Neural crest cell (in vitro differentiated cells): ENCODE measurements around the gene FBXO3. TPM values are rescaled to one million over a fixed set of nuclear protein-coding genes. Genes with fewer than 3 reads are reported as not detected.

Source experiments
- DNase-seq: peaks from one replicate; pipeline ENCODE4 v3.0.0; 2021; ENCODE audit warnings: low read depth, mixed read lengths, low spot score
- H3K27ac Mint-ChIP-seq: one replicate; pipeline ENCODE4 v1.8.0; 2021; ENCODE audit warnings: mild to moderate bottlenecking, mixed read lengths; ENCODE audit not compliant: unreplicated experiment
- H3K27me3 Mint-ChIP-seq: 2 replicates; pipeline ENCODE4 v1.8.0; 2021; ENCODE audit warnings: low read depth, mild to moderate bottlenecking, mixed read lengths
- H3K36me3 Mint-ChIP-seq: 2 replicates; pipeline ENCODE4 v1.8.0; 2021; ENCODE audit warnings: low read depth, mild to moderate bottlenecking, mixed read lengths
- H3K4me1 Mint-ChIP-seq: 2 replicates; pipeline ENCODE4 v1.8.0; 2021; ENCODE audit warnings: mixed read lengths
- H3K4me3 Mint-ChIP-seq: one replicate; pipeline ENCODE4 v1.8.0; 2021; ENCODE audit warnings: mild to moderate bottlenecking, mixed read lengths
- H3K9me3 Mint-ChIP-seq: 2 replicates; pipeline ENCODE4 v1.8.0; 2021; ENCODE audit warnings: mixed read lengths
- total RNA-seq: library from RNA; stranded (reverse); gene quantifications from 2 replicates; pipeline ENCODE4 v1.2.1, GENCODE V29; 2021
- TF ChIP-seq, protein P1 (sequence below): fragments of 200-600 bp; sonication (generic); conservative IDR thresholded peaks from 2 replicates; pipeline ENCODE4 v1.5.0; 2021; ENCODE audit warnings: antibody characterized with exemption, mild to moderate bottlenecking

FBXO3 gene
- total RNA-seq, 1 donor from 2014 or later = 23.2 TPM

- Mint-ChIP-seq H3K4me3 (peak overlapping the region; percentile 51), H3K4me1 (peaks cover 44% of the 10 kb centered on the region), H3K9me3 (no peaks in the 10 kb centered on the region), H3K36me3 (peaks cover 2% of the 10 kb centered on the region), H3K27me3 (no peaks in the 10 kb centered on the region), H3K27ac (no peak overlapping the region)
- DNase-seq = no peak
- TF ChIP-seq, protein P1, sequence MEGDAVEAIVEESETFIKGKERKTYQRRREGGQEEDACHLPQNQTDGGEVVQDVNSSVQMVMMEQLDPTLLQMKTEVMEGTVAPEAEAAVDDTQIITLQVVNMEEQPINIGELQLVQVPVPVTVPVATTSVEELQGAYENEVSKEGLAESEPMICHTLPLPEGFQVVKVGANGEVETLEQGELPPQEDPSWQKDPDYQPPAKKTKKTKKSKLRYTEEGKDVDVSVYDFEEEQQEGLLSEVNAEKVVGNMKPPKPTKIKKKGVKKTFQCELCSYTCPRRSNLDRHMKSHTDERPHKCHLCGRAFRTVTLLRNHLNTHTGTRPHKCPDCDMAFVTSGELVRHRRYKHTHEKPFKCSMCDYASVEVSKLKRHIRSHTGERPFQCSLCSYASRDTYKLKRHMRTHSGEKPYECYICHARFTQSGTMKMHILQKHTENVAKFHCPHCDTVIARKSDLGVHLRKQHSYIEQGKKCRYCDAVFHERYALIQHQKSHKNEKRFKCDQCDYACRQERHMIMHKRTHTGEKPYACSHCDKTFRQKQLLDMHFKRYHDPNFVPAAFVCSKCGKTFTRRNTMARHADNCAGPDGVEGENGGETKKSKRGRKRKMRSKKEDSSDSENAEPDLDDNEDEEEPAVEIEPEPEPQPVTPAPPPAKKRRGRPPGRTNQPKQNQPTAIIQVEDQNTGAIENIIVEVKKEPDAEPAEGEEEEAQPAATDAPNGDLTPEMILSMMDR = peak; percentile 22
Measured at GRCh38 chr11:33704240-33705002, 69.9 kb downstream of the FBXO3 start.

- TF ChIP-seq, protein P1 = no peak
- peaks cover 2% of the 10 kb centered on the region for H3K36me3 Mint-ChIP-seq
Measured at GRCh38 chr11:33703788-33704187, 70.5 kb downstream of the FBXO3 start.

DNA sequence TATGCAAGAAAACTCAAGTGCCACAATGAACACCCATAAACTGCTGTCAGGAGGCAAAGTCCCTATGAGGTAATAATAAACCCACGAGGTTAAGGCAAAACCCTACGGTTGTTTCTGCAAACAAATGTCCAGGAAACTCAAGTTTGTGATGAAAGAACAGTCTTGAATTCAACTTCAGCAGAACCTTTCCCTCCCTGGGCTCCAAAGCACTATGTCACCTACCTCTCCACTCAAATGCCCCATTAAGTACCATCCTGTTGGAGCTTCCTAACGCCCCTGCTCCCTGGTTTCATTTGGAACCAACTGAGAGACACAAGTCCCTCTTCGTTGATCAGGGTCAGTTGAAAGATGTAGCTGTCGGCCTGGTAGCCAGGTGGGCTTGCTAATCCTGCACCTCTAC lies 71.1 kb downstream of the FBXO3 start:
- H3K27ac Mint-ChIP-seq = no peak overlapping the region
- peaks cover 46% of the 10 kb centered on the region for H3K4me1 Mint-ChIP-seq
- H3K36me3 Mint-ChIP-seq = no peaks in the 10 kb centered on the region
- H3K9me3 Mint-ChIP-seq = no peaks in the 10 kb centered on the region
- DNase-seq = no peak
- TF ChIP-seq, protein P1 = no peak
- peak overlapping the region; percentile 34 for H3K4me3 Mint-ChIP-seq
- H3K27me3 Mint-ChIP-seq = no peaks in the 10 kb centered on the region

More at GRCh38 chr11:33703788-33704187, 70.5 kb downstream of the FBXO3 start:
- Mint-ChIP-seq H3K27ac (no peak overlapping the region), H3K4me3 (peak overlapping the region; percentile 51), H3K27me3 (no peaks in the 10 kb centered on the region), H3K4me1 (peaks cover 44% of the 10 kb centered on the region), H3K9me3 (no peaks in the 10 kb centered on the region)
- DNase-seq = no peak

GRCh38 chr11:33701302-33702230 lies 72.8 kb downstream of the FBXO3 start:
- no peaks in the 10 kb centered on the region for H3K9me3 Mint-ChIP-seq
- DNase-seq = no peak
- H3K27me3 Mint-ChIP-seq = no peaks in the 10 kb centered on the region
- H3K4me1 Mint-ChIP-seq = peaks cover 52% of the 10 kb centered on the region
- peak overlapping the region; percentile 87 for H3K4me3 Mint-ChIP-seq
- TF ChIP-seq, protein P1 = no peak
- H3K36me3 Mint-ChIP-seq = no peaks in the 10 kb centered on the region
- H3K27ac Mint-ChIP-seq = peak overlapping the region; percentile 97

- peaks cover 60% of the 10 kb centered on the region for H3K4me1 Mint-ChIP-seq
Measured at GRCh38 chr11:33700502-33701271, 73.6 kb downstream of the FBXO3 start, which contains the start of gene C11orf91. Gene C11orf91 (minus strand): TSS chr11:33700826. CDS start chr11:33700740, 86 bp downstream.

More at GRCh38 chr11:33700502-33701271, 73.6 kb downstream of the FBXO3 start, which contains the start of gene C11orf91:
- TF ChIP-seq, protein P1 = no peak
- Mint-ChIP-seq H3K27me3 (no peaks in the 10 kb centered on the region), H3K27ac (peak within 1 kb of the TSS; percentile 97), H3K36me3 (no peaks in the 10 kb centered on the region), H3K9me3 (no peaks in the 10 kb centered on the region), H3K4me3 (peak within 1 kb of the TSS; percentile 87)
- DNase-seq = peak; percentile 100
